HG03103 (cell line): Measurements from ENCODE around the gene ASMTL.

Source experiments
- ATAC-seq: cut with Tn5 transposase; IDR thresholded peaks from one replicate; pipeline ENCODE4 v1.9.1; 2021; ENCODE audit warnings: low read depth; ENCODE audit not compliant: unreplicated experiment

Gene ASMTL

GRCh38 chrX:1358793-1359476, 93.8 kb downstream of the ASMTL start:
- ATAC-seq: no peak

- ATAC-seq: no peak
These were observed 94.7 kb downstream of the ASMTL start for GRCh38 chrX:1357993-1358392.

- no peak for ATAC-seq
These were observed 97.3 kb downstream of the ASMTL start for GRCh38 chrX:1355131-1356046.

GRCh38 chrX:1354036-1355019, 98.4 kb downstream of the ASMTL start:
- no peak for ATAC-seq
